GM12892 (cell line): ENCODE measurements around the gene EPN2.
"Not testable (repeated sequence)": the region's sequence is repeated elsewhere in the genome, so short reads cannot be mapped to it uniquely, and the experiment has no call there.

ENCODE experiments used
- POLR2A ChIP-seq: IDR thresholded peaks from 2 replicates; pipeline ENCODE4 v1.6.1; 2011; ENCODE audit warnings: low read depth, low read length, control low read depth
- POLR2AphosphoS5 ChIP-seq: IDR thresholded peaks from 2 replicates; pipeline ENCODE4 v1.6.1; 2011; ENCODE audit warnings: low read depth, low read length, control low read depth
- TAF1 ChIP-seq: IDR thresholded peaks from 2 replicates; pipeline ENCODE4 v1.6.1; 2011; ENCODE audit warnings: low read depth, mild to moderate bottlenecking, control low read depth, low read length, borderline replicate concordance

DNA sequence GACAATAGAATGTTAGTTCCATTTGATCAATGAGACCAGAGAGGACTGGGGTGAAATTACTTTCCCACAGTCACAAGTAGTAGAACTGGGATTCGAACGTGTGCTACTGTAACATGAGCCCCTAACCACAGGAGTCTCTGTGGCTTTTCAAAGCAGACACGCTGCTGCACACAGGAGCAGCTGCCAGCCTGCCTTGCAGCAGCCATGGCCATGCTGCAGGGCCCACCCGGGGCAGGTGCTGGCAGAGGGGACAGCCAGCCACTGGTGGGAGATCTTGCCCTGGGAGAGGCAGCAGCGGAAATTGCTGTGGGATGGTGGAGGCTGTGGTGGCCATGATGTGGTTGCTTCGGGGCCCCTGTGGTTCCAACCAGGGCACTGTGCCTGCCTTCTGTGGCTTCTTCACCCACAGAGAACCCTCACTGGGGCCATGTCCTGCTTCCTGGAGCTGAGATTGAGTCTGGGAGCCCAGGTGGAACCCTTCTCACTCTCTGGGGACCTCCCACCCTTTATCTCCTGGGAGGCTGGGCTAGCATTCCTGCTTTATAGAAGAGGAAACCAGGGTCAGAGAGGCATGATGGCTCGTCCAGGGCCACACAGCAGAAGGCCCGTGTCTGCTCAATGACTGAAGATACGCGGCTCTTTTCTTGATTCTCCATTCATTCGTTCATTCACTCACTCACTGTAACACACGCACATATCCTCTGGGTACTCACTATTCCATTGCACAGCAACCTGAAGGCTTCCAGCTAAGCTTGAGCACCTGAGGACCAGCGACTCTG, 20.8 kb upstream of the EPN2 start:
- not testable (repeated sequence) for TF ChIP-seq POLR2A, POLR2AphosphoS5, TAF1
